8988T (cell line): ENCODE measurements around the gene DIDO1.

Source experiments
- DNase-seq: peaks from one replicate; pipeline ENCODE4 v3.0.0; 2011

The DIDO1 gene

GRCh38 chr20:62889871-62890270 is 36.4 kb downstream of the DIDO1 start:
- DNase-seq = no peak

GRCh38 chr20:62889411-62889810 is 36.9 kb downstream of the DIDO1 start:
- no peak for DNase-seq

GRCh38 chr20:62888910-62889309 is 37.4 kb downstream of the DIDO1 start:
- DNase-seq = no peak

- DNase-seq = no peak
Measured at GRCh38 chr20:62888406-62888805, 37.9 kb downstream of the DIDO1 start.

- DNase-seq = no peak
Measured at GRCh38 chr20:62887860-62888239, 38.5 kb downstream of the DIDO1 start.

- DNase-seq = no peak
Measured at GRCh38 chr20:62887152-62887859, 39.0 kb downstream of the DIDO1 start.

- DNase-seq = no peak
Measured at GRCh38 chr20:62886709-62887058, 39.6 kb downstream of the DIDO1 start.

GRCh38 chr20:62885896-62886708 is 40.2 kb downstream of the DIDO1 start:
- no peak for DNase-seq

- DNase-seq = no peak
Measured at GRCh38 chr20:62885046-62885895, 41.0 kb downstream of the DIDO1 start.

- no peak for DNase-seq
Measured at GRCh38 chr20:62884556-62884955, 41.7 kb downstream of the DIDO1 start.

- no peak for DNase-seq
Measured at GRCh38 chr20:62882426-62882825, 43.9 kb downstream of the DIDO1 start.

- DNase-seq = no peak
Measured at GRCh38 chr20:62881662-62882395, 44.5 kb downstream of the DIDO1 start.

- no peak for DNase-seq
Measured at GRCh38 chr20:62880935-62881661, 45.2 kb downstream of the DIDO1 start.

GRCh38 chr20:62880147-62880934 is 46.0 kb downstream of the DIDO1 start:
- DNase-seq = no peak

- no peak for DNase-seq
Measured at GRCh38 chr20:62879275-62880146, 46.8 kb downstream of the DIDO1 start.

- no peak for DNase-seq
Measured at GRCh38 chr20:62878244-62879038, 47.9 kb downstream of the DIDO1 start.

- no peak for DNase-seq
Measured at GRCh38 chr20:62876902-62877816, 49.1 kb downstream of the DIDO1 start.

GRCh38 chr20:62876501-62876901 is 49.8 kb downstream of the DIDO1 start:
- DNase-seq = no peak
